DOHH2 (cell line): Measurements from ENCODE around the gene NUDT8.
A peak's percentile ranks its signal among the peaks of the same experiment; 100 is the strongest.

ENCODE experiments used
- H3F3A ChIP-seq: fragments of 200-600 bp; sonication (generic), shearing (Covaris generic); 2 replicates; pipeline ENCODE4 v1.6.0; 2016; ENCODE audit warnings: antibody characterized with exemption, mild to moderate bottlenecking; ENCODE audit not compliant: control insufficient read depth, insufficient read depth
- H3K27ac ChIP-seq: fragments of 200-600 bp; sonication (generic); 2 replicates; pipeline ENCODE4 v1.5.1; 2014; ENCODE audit warnings: low read depth, mild to moderate bottlenecking, low read length, moderate library complexity
- H3K27me3 ChIP-seq: fragments of 200-600 bp; sonication (generic); 2 replicates; pipeline ENCODE4 v1.6.1; 2014; ENCODE audit warnings: mild to moderate bottlenecking, low read length, mixed read lengths; ENCODE audit not compliant: control insufficient read depth
- H3K36me3 ChIP-seq: fragments of 200-600 bp; sonication (generic); 2 replicates; pipeline ENCODE4 v1.6.1; 2014; ENCODE audit warnings: mild to moderate bottlenecking, low read length, moderate library complexity, mixed read lengths; ENCODE audit not compliant: control insufficient read depth
- H3K4me1 ChIP-seq: fragments of 200-600 bp; sonication (generic); 2 replicates; pipeline ENCODE4 v1.6.1; 2014; ENCODE audit warnings: mild to moderate bottlenecking, low read length, mixed read lengths; ENCODE audit not compliant: control insufficient read depth
- H3K4me2 ChIP-seq: fragments of 200-600 bp; sonication (generic); 2 replicates; pipeline ENCODE4 v1.6.0; 2014; ENCODE audit warnings: mild to moderate bottlenecking, low read length, moderate library complexity
- H3K4me3 ChIP-seq: fragments of 200-600 bp; sonication (generic); 2 replicates; pipeline ENCODE4 v1.5.1; 2014; ENCODE audit warnings: mild to moderate bottlenecking, low read length, mixed read lengths
- H3K79me2 ChIP-seq: fragments of 200-600 bp; sonication (generic); 2 replicates; pipeline ENCODE4 v1.6.1; 2014; ENCODE audit warnings: mild to moderate bottlenecking, low read length, mixed read lengths; ENCODE audit not compliant: control insufficient read depth
- H3K9me2 ChIP-seq: fragments of 200-600 bp; sonication (generic); replicated peaks from 2 replicates; pipeline ENCODE4 v1.6.1; 2014; ENCODE audit warnings: mild to moderate bottlenecking, low read length, mixed read lengths; ENCODE audit not compliant: control insufficient read depth
- H3K9me3 ChIP-seq: fragments of 200-600 bp; sonication (generic); 2 replicates; pipeline ENCODE4 v1.6.1; 2014; ENCODE audit warnings: antibody characterized with exemption, low read length, mixed read lengths; ENCODE audit not compliant: control insufficient read depth, insufficient read depth
- H4K20me1 ChIP-seq: fragments of 200-600 bp; sonication (generic); 2 replicates; pipeline ENCODE4 v1.6.0; 2014; ENCODE audit warnings: low read depth, mild to moderate bottlenecking, antibody characterized with exemption, low read length, moderate library complexity; ENCODE audit not compliant: control insufficient read depth, insufficient read depth
- CTCF ChIP-seq: fragments of 200-600 bp; sonication (generic); IDR thresholded peaks from one replicate; pipeline ENCODE4 v1.5.1; 2014; ENCODE audit warnings: antibody characterized with exemption, mild to moderate bottlenecking, low read depth, low read length; ENCODE audit not compliant: poor library complexity, severe bottlenecking
- EZH2phosphoT487 ChIP-seq: fragments of 200-600 bp; sonication (generic); IDR thresholded peaks from 2 replicates; pipeline ENCODE4 v1.6.1; 2017; ENCODE audit warnings: borderline replicate concordance, mild to moderate bottlenecking, antibody characterized with exemption, low read length, moderate library complexity, mixed read lengths

NUDT8 gene

DNA sequence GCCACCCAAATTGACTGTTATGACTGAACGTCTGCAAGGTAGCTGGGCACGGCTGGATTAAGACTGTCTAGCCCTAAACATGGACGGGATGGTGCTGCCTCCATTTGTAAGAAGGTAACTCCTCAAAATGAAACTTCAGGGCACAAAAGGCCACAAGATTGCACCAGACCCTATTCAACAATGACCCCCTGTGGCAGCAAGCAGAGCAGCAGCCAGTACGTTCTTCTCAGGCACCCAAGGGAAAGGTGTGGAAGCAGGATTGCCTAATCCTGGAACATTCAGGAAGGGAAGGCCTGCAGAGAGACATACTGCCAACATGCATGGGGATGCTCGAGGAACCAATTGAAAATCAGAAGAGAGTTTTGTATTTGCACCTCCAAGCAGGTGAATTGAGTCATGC lies 14.3 kb upstream of the NUDT8 start:
- peak overlapping the region; percentile 99; the same call in 1 of the 2 replicates for H3K27ac ChIP-seq
- H3K4me2 ChIP-seq, result peak overlapping the region; percentile 91
- no peaks in the 10 kb centered on the region for H3K27me3 ChIP-seq
- H3F3A ChIP-seq, result peaks cover 31% of the 10 kb centered on the region
- H3K79me2 ChIP-seq, result peaks cover 6% of the 10 kb centered on the region; the same call in 1 of the 2 replicates
- H3K36me3 ChIP-seq, result 0 out of 2 replicates have a peak, but pooled peaks cover 4% of the 10 kb centered on the region
- H3K4me3 ChIP-seq, result peak overlapping the region; percentile 74
- peak; percentile 75 for TF ChIP-seq CTCF
- TF ChIP-seq EZH2phosphoT487, result no peak
- H3K9me2 ChIP-seq, result no peaks in the 10 kb centered on the region
- peaks cover 55% of the 10 kb centered on the region for H3K4me1 ChIP-seq
- no peaks in the 10 kb centered on the region for H3K9me3 ChIP-seq
- H4K20me1 ChIP-seq, result no peaks in the 10 kb centered on the region

DNA sequence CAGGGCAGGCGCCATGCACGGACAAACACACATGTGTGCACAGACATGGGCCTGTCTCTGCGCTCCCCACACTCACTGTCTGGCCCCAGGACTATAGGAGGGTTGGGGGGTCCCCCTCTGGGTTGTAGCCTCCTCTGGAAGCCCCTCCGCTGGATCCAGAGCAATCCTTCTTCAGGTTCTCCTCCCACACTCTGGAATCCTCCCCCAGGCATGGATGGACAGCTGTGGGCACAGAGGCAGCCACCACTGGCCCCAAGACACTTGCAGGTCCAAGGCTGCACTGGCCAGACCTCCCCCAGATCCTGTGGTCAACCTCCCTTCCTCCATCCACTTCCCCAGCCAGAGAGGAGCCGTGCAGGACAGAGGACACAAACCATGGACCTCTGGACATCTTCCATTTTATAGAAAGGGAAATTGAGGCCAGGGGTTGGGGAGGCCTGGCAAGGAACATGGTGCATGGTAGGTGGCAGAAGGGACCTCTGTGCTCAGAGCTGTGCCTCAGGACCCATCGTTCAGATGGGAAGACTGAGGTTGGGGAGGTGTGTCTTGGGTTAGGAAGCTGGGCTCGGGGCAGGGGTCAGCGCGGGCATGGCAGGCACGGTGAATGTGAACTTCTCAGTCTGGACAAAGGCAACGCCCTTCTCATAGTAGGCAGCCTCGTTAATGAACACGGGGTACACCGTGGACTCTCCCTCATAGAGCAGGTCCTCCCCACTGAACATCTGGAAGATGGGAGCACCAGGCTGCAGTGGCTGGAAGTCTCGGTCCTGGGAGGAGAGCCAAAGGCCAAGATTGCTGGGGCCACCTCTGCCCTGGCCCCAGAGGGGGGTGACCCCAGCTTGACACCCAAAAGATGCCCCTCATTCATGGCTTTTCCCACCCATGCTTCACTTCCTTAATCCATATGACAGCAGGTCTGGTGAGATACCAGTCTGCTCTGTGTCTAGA lies 12.7 kb upstream of the NUDT8 start:
- H3K9me2 ChIP-seq, result no peaks in the 10 kb centered on the region
- 0 out of 2 replicates have a peak, but pooled peaks cover 4% of the 10 kb centered on the region for H3K36me3 ChIP-seq
- no peaks in the 10 kb centered on the region for H3K9me3 ChIP-seq
- H3K79me2 ChIP-seq, result peaks cover 6% of the 10 kb centered on the region; the same call in 1 of the 2 replicates
- no peak overlapping the region for H3K4me2 ChIP-seq
- H3K27ac ChIP-seq, result no peak overlapping the region
- no peaks in the 10 kb centered on the region for H3K27me3 ChIP-seq
- H3K4me1 ChIP-seq, result peaks cover 39% of the 10 kb centered on the region
- TF ChIP-seq EZH2phosphoT487, result no peak
- no peak for TF ChIP-seq CTCF
- H4K20me1 ChIP-seq, result no peaks in the 10 kb centered on the region
- peaks cover 22% of the 10 kb centered on the region for H3F3A ChIP-seq
- no peak overlapping the region for H3K4me3 ChIP-seq

- peaks cover 6% of the 10 kb centered on the region; the same call in 1 of the 2 replicates for H3K79me2 ChIP-seq
- H3K4me1 ChIP-seq, result peaks cover 30% of the 10 kb centered on the region
- no peaks in the 10 kb centered on the region for H3K9me3 ChIP-seq
These were observed 11.8 kb upstream of the NUDT8 start for GRCh38 chr11:67641338-67642172.

More at GRCh38 chr11:67641338-67642172, 11.8 kb upstream of the NUDT8 start:
- H3K36me3 ChIP-seq, result 0 out of 2 replicates have a peak, but pooled peaks cover 4% of the 10 kb centered on the region
- H4K20me1 ChIP-seq, result no peaks in the 10 kb centered on the region
- H3F3A ChIP-seq, result peaks cover 16% of the 10 kb centered on the region
- no peak overlapping the region for H3K27ac ChIP-seq
- no peak overlapping the region for H3K4me2 ChIP-seq
- H3K27me3 ChIP-seq, result no peaks in the 10 kb centered on the region
- H3K4me3 ChIP-seq, result no peak overlapping the region
- no peaks in the 10 kb centered on the region for H3K9me2 ChIP-seq
- TF ChIP-seq EZH2phosphoT487 (no peak), CTCF (no peak)
